Activated CD4-positive, alpha-beta T cell treated with anti-CD3 and anti-CD28 coated beads for 4 hours (primary cell): ENCODE data around the gene MAFF.
"Not testable (repeated sequence)": the region's sequence is repeated elsewhere in the genome, so short reads cannot be mapped to it uniquely, and the experiment has no call there.

Source experiments
- DNase-seq, 2 donors: peaks; one replicate each; pipeline ENCODE4 v3.0.0-alpha.2; 2020

The MAFF gene

DNA sequence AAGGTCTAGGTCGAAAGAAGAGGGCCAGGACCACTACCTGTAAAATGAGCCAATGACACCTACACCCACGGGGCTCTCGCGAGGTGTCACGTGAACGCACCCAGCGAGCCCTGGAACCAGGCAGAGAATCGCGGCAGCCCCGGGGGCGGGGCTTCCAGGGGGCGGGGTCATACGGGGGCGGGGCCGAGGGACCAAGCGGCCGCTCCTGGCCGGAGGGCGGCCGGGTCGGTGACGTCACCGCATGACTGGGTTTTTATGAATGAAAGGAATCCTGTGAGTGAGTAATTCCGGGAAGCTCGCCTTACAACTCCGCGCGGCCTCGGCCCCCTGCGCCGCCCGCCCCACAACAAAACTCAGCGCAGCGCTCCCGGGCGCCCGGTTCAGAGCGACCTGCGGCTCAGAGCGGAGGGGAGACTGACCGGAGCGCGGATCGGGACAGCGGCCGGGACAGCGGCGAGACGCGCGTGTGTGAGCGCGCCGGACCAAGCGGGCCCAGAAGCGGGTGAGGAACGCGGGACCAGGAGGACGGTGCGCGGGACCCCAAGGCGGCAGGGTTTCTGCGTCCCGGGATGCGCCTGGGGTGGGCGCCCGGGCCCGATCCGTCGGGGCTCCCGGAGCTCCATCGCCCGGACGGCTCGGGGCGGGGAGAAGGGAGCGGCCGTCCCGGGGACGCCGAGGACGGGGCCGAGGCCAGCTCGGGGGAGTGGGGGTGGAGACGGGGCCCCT is at the start of gene MAFF:
Gene MAFF, plus strand, starts transcription at position 284 of the 726 bp plus-strand sequence. CDS start 11,860 bp downstream, outside the sequence.
- peak; percentile 88 to 89 for DNase-seq

DNA sequence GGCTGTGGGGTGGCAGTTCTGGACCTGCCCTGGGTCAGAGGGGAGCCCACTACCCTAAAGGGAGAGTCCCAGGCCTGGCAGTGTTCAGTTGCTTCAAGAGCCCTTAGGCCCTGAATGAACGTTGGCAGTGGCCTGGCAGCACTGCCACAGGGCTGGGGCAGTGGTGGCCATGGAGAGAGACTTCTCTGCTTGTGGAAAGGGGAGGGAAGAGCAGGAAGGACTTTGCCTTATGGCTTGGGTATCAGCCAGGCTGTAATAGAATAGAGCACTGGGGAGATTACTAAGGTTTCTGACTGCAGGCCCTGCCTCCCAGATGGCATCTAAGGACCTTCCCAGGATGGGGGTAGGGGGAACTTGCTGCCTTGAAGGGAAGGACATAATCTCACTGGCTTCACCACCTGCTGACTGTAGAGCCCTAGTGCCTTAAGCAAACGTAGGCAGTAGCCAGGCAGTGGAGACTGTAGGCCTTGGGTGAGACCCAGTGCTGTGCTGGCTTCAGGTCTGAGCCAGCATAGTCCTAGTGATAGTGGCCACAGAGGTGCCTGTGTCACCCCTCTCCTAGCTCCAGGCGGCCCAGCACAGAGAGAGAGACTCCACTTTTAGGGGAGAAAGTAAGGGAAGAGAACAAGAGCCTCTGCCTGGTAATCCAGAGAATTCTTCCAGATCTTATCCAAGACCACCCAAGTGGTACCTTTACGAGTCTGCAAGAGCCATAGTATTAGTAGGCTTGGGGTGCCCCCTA is 47.8 kb upstream of the MAFF start:
- DNase-seq: no peak

DNA sequence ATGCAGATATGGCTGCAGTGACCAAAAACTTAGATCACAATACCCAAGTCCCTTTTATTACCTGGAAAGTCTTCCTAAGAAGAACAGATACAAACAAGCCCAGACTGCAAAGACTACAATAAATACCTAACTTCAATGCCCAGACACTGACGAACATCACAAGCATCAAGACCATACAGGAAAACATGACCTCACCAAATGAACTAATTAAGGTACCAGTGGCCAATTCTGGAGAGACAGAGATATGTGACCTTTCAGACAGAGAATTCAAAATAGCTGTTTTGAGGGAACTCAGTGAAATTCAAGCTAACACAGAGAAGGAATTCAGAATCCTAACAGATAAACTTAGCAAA is 47.3 kb upstream of the MAFF start:
- not testable (repeated sequence) for DNase-seq

DNA sequence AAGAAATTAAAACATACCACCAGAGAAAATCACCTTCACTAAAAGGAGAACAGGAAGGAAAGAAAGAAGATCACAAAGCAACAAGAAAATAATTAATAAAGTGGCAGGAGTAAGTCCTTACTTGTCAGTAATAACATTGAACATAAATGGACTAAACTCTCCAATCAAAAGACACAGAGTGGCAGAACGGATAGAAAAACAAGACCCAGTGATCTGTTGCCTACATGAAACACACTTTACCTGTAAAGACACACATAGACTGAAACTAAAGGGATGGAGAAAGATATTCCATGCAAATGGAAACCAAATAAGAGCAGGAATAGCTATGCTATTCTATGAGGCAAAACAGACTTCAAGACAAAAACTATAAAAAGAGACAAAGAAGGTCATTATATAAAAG is 46.1 kb upstream of the MAFF start:
- no peak for DNase-seq

DNA sequence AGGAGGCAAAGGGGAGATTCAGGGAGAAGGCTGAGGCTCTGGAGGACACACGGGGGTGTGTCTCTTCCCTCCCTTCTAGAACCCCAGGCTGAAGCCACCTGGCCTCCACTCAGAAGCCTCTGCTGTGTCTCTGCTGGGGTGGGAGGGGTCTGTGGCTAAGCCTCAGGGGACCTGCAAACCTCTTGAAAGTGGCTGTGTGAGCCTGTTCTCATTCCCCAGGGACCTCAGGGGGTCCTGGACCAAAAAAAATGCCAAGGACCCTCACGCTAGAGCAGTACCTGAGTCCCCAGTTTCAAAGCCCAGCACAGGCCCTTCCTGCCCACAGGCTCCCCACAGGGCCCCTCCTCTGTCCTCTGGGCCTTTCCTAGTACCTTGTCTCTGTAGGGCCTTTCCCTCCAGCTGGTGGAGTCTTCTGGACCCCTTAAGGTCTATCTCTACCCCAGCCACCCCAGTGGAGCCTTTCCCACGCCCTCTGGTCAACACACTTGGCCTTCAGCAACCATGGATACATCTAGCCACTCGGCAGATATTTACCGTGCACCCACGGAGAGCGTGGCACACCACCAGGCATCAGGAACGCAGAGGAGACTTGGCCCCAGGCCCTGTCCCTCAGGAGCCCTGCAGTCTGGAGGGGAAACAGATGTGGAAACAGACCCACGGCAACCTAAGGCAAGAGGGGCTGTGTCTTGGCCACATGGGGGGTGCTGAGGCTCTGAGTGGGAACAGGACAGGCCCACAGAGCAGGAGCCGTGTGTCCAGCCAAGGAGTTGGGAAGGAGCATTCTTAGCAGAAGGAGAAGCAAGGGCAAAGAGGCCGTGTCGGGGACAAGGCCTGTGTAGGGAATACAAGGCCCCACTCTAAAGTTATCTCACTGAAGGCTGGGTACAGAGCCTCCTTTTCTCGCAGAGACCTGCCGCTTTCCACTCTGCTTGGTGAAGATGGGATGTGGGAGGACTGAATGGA is 38.6 kb upstream of the MAFF start:
- no peak for DNase-seq

DNA sequence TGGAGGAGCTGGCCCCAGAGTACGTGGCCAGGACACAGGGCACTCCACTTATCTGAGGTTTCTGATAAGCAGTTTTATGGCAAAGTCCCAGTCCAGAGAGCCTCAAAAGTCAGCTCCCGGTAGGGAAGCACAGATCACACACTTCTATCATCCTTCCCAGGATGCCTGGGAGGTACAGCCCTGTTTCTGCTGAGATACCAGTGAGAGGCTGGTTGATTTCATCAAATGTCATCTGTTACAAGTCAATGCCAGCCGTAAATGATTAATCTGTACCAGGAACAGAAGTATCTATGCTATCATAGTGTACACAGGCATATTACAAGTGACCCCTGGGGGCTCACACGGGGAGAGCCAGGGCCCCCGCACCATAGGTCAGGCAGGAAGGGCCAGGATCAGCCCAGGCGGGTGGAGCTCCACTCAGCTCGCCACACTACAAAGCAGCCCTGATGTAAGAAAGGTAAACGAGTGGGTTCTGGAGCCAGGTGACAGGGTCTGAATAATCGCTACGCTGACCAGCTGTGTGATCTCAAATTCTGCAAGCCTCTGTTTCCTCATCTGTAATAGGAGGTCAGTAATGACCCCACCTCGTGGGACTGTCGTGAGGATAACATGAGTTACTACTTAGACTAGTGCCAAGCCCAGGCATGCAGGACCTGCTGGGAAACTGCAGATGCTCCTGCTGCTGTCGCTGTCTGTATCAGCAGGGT is 37.8 kb upstream of the MAFF start:
- no peak for DNase-seq

DNA sequence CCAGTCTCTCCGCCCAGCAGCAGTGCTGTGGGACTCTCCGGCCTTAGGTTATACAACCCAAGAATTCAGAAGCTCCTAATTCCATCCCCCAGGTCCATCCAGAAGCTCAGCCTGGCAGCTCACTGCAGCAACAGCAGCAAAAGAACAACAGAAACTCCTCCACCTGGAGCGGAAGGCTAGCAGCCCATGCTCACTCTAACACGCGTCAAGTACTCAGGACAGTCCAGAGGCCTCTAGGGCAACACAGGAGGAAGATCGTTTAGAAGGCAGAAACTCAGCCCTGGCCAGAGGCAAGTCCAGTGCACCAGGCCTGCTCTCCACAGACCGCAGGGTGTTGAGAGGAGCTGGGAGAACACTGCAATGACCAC is 37.3 kb upstream of the MAFF start:
- no peak for DNase-seq

DNA sequence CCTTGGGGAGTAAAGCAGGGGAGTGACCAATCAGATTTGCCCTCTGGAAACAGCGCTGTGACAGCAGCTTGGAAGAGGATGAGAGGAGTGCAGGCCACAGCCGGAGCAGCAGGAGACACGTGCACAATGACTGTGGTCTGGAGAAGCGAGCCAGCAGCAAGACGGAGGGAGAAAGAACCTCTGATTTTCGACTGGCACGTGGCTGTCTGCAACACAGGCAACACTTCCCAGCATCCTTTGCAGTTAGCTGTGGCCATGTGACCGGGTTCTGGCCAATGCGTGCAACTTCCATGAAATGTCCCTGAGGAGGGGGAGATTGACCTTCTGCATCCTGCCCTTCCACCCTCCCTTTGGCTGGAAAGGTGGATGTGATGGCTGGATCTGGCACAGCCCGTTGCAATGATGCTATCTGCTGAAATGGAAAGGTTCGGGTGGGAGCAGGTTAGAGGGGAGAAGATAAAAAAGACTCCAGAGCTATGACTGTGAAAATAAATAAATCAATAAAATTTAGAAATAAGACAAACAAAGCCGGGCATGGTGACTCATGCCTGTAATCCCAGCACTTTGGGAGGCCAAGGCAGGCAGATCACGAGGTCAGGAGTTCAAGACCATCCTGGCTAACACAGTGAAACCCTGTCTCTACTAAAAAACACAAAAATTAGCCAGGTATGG is 35.7 kb upstream of the MAFF start:
- DNase-seq: no peak

DNA sequence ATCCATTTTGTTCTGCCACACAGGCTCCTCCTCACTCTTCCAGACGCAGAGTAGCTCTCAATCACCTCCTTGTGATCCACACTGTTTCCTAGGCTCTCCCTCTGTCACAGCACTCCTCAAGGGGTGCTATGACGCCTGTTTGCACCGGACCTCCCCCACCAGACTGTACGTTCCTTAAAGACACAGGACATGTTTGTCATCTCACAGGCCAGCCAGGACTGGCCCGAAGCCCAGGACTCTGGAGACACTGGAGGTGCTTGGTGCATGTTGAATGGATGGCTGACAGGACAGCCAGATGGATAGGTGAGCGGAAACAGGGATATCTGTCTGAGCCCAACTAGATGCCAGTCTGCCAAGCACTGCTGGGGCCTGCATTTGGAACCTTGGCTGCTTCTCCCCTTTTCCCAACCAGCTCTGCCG is 33.8 kb upstream of the MAFF start:
- no peak for DNase-seq

DNA sequence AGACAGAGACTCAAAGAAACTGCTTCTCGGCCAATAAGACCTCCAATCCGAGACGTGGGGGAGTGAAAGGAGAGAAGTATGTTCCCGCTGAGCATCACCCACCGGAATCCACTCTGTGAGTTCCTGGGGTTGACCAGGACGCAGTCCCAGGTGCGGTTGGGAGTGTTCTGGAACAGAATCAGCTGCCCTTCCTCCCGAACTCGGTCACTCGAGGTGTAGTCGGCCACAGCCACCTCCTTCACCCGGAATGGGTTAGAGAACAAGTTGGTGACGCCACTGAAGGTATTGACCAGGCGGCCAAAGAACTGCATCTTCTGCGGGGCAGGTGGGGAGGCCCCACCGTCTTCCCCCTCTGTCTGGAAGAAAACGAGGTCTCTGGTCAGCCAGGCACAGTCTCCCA is 32.7 kb upstream of the MAFF start:
- DNase-seq: no peak

DNA sequence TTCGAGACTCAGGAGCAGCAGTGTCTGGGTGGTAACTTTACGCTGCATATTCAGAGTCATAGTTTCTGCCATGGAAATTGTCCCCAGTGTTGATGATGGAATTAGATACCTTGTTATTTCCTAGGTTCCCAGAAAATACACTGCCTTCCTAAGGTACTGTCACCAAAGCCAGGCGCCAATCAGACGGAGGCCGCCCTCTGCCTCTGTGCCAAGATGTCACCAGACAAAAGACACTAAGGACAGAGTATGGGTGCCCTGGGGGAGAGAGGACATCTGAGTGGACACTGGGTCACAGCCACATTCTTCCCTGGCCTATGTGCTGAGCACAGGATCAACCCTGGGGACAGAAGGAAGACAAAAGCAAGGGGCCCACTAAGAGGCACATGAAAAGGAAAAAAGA is 31.3 kb upstream of the MAFF start:
- DNase-seq: no peak

DNA sequence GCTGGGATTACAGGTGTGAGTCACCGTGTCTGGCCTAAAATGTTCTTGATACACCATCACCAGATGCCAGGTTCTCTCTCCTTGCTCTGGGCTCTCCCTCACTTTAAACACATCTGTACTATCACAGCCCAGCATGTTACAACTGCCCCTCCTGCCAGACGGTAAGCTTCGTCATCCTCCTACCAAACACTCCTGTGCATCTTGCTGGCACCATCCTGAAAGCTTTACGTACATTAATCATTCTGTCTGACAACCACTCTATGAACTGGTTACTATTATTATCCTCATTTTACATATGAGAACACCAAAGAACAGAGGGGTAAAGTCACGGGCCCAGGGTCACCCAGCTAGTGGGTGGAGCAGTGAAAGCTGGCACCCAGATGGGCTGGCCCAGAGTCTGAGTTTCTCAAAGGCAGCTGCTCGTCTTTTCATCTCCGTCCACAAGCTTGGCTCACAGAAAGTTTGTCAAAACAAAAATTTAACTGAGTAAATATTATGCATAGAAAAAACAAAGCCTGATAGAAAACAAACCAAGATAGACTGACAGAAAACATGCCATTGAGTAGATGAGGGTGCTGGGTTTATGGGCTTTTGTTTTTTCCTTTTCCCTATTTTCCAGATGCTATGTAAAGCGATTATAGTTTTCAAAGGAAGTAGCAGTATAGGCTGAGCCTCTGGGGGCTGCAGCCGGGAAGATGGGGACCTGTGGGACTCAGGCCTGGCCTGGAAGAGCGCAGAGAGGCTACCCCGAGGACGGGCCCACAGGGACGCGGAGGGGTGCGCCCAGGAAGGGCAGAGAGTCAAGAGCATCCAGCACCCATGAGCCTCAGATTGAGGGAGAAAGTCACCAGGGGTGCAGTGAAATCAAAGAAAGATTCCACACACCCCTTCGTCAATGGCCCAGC is 29.6 kb upstream of the MAFF start:
- no peak for DNase-seq

DNA sequence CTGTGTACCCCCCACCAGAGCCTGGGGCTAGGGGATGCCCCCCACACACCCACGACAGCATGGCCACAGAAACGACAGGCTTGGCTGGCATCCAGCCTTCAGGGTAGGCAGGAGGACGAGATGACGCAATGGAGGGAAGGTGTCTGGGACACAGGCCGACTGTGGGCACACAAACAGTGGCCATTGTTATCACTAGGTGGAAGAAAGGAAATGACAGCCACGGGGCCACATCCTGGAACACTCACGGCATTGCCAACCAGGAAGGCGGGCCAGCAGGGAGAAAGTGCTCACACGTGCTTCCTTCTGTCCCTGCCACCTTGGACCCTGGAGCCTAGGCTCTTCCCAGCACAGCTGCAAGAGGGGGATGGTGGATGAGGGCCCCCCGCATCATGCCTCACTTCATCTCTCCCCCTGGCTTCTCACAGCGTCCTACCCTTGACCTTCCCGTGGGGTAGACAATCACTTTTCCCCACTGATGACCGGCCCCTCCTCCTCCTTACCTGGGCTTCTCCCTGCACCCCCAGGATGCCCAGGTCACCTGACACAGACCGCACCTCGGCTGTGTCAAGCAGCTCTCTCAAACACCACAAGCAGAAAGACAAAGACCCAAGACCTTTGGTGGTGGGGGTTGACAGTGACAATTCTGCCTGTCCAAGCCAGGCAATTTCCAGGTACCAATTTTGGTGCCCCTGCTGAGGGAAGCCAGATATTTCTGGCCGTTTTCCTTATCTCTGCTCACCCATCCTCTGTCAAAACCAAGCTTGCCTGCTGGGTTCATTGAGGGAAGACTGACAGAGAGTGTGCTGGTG is 28.8 kb upstream of the MAFF start:
- peak in 1 of 2 donors; percentile 19 for DNase-seq

DNA sequence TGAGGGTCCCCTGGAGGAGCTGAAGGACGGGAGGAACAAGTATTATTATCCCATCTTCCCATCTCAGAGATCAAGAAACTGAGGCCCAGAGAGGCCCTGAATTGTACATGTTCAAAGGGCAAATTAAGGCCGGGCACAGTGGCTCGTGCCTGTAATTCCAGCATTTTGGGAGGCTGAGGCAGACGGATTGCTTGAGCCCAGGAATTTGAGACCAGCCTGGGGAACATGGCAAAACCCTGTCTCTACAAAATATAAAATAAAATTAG is 28.2 kb upstream of the MAFF start:
- DNase-seq: no peak

DNA sequence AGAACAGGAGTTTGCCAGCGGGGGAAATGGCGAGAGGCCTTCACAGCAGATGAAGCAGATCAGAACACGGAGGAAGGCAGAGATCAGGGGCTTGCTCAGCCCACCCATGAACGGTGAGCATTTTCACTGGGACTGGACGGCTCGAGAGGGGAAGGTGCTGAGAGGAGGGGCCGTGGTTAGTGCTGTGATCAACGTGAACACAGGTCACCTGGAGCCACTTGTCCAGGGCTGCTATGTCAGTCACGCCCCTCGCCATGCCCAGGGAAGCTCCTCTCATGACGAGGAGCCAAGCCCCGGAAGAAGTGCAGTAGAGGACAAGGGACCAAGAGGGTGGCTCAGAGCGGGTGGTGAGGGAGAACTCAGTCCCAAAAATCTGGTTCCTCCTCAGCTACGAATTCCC is 27.2 kb upstream of the MAFF start:
- DNase-seq: no peak

DNA sequence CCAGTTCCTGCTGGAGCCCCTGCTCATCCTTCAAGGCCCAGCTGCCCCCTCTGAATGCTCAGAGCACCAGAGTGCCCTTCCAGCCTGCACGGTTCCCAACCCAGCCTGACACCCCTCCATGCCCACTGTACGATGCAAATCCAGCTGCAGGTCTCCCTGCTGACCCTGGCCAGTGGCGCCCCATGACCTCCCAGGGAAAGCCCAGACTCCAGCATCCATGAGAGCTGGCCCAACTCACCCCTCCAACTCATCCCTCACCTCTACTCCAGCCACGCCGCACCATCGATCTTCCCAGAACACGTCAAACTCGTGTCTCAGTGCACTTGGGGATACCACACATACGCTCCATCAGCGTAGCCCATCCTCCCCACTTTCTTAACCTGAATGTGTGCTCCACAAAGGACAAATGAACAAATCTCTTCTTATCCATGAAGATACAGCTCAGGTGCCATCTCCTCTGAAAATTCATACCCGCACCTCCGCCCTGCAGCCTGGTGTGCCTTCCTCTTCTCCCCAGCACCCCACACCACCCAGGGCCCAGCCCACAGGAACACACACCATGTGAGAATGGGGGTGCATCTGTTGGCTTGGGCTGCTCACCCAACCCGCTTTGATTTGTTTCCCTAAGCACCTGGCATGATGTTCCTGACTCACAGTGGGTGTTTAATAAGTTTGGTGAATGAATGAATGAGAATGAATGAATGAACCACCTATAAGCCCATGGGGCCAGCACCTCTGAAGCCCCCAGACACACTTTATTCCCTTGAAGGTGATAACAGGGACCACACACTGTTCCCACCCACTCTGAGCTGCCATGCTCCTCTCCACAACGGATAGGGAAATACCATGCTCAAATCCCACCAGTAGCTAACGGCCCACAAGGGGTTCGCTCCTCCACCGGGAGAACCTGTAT is 26.3 kb upstream of the MAFF start:
- DNase-seq: no peak

DNA sequence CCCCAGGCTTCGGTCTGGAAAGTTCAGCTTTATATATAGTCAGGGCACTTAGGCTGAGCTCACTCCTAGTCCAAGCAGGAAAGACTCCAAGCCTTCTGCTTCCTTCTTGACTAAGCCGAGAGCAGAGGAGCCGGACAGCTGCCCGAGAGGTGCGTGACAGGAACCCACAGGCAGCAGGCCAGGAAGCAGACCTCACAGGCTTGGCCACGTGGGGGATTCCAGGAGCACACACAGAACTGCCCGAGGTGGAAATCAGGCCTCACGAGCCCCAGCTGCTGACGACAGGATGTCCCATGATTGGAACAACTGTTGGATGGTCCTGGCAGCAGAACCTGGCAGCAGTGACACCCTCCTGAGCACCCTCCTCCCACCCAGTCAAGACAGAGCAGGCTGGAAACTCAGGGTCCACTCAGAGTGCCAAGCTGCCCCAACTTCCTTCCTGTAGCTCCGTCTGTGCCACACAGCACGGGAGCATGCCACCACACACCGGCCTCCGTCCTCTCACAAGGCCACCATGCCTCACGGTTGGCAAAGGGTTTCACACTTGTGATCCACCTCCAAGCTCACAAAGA is 25.5 kb upstream of the MAFF start:
- DNase-seq: peak; percentile 23 to 33

DNA sequence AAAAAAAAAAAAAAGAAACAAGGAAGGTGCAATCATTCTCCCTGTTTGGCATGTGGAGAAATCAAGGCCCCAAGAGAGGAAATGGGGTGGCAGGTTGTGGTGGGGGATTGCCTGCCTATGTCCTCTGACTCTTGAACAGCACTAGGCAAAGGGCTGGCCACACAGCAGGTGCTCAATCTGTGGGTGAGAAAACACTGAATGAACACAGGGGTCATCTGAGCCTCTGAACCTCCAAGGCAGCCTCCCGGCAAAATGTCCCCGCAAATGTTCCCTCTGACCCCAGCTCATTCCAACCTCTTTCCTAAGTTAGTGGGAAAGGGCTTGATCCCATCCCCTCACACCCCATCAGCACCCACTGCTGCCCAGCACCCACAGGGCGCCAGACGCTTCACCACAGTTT is 24.8 kb upstream of the MAFF start:
- DNase-seq: no peak

DNA sequence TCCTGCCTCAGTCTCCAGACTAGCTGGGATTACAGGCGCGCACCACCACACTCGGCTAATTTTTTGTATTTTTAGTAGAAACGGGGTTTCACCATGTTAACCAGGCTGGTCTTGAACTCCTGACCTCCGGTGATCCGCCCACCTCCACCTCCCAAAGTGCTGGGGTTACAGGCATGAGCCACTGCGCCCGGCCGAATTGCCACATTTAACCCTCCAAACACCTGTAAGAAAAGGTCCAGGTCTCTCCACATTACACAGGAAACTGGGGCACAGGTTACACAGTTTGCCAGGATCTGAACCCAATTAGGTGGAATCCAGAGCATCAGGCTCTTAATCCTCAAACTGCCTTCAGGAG is 24.2 kb upstream of the MAFF start:
- DNase-seq: not testable (repeated sequence)
